ENCODE measurements around the gene SH3D19.
"Not testable (repeated sequence)": the region's sequence is repeated elsewhere in the genome, so short reads cannot be mapped to it uniquely, and the experiment has no call there.

Gene SH3D19

DNA sequence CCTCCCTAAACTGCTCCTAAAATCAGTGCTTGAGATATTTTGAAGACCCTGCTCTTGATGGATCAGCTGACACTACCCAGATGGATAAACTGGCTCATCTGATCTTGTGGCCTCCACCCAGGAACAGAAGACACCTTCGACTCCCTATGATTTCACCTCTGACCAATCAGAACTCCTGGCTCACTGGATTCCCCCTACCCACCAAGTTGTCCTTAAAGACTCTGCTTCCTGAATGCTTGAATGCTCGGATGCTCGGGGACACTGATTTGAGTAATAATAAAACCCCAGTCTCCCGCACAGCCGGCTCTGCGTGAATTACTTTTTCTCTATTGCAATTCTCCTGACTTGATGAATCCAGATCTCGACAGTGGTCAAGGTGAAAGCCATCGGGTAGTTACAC, 237.9 kb downstream of the SH3D19 start:
- DNase-seq, result no peak

DNA sequence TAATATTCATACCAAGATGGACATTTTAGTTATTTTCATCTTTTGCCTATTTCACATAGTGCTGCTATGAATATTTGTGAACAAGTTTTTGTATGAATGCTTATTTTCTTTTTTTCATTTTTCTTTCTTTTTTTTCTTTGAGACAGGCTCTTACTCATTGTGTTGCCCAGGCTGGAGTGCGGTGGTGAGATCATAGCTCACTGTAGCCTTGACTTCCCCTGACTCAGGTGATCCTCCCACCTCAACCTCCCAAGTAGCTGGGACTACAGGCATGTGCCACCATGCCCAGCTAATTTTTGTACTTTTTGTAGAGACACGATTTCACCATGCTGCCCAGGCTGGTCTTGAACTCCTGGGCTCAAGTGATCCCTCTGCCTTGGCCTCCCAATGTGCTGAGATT, 247.4 kb downstream of the SH3D19 start:
- DNase-seq, result not testable (repeated sequence)

DNA sequence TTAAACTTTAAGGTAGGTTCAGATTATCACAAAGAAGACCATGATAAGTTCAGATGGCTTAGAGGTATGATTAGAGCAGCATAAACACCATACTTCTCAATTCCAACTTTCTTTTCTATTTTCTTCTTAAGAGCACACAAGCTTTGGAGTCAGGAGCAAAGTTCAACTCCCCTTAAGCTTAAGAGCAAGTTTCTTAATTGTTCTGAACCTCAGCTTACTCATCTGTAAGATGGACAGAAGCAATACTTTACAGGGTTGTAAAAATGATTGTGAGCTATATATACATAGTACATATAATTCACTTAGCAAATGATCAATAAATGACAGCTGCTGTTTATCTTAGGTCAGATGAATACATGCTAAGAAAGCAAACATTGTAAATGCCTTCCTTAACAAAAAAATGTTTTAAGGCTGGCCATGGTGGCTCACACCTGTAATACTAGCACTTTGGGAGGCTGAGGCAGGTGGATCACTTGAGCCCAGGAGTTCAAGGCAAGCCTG, 250.9 kb downstream of the SH3D19 start:
- no peak for DNase-seq

All from suppressor macrophage treated with lipopolysaccharide for 4 hours (primary cell).